Ascending aorta (tissue), 2 donors: Measurements from ENCODE around the gene NSUN6. TPM values are rescaled to one million over a fixed set of nuclear protein-coding genes. Genes with fewer than 3 reads are reported as not detected.

Experiments
- DNase-seq, 2 donors: peaks; one replicate each; pipeline ENCODE4 v3.0.0-alpha.2; 2019; ENCODE audit warnings: low spot score in 2 of 2
- H3K27ac ChIP-seq, 2 donors: fragments of 200-600 bp; sonication (generic); one replicate each; pipeline ENCODE4 v1.5.1; 2016 to 2017; ENCODE audit warnings: mild to moderate bottlenecking in 1 of 2
- H3K27me3 ChIP-seq: fragments of 200-600 bp; sonication (generic); one replicate; pipeline ENCODE4 v1.5.1; 2017
- H3K36me3 ChIP-seq, 2 donors: fragments of 200-600 bp; sonication (generic); one replicate each; pipeline ENCODE4 v1.5.1; 2016
- H3K4me1 ChIP-seq, 2 donors: fragments of 200-600 bp; sonication (generic); one replicate each; pipeline ENCODE4 v1.5.1; 2016 to 2017; ENCODE audit warnings: mild to moderate bottlenecking in 1 of 2
- H3K4me3 ChIP-seq, 2 donors: fragments of 200-600 bp; sonication (generic); one replicate each; pipeline ENCODE4 v1.5.1; 2016 to 2017; ENCODE audit warnings: mild to moderate bottlenecking in 1 of 2
- H3K9me3 ChIP-seq, 2 donors: fragments of 200-600 bp; sonication (generic); one replicate each; pipeline ENCODE4 v1.5.1; 2016
- intact Hi-C: fragments of 100-400 bp; cut with DNase I; formaldehyde crosslinking; loops from one replicate; pipeline ENCODE4 v1.15.1; 2023
- total RNA-seq: library from RNA; depleted of rRNA; stranded (reverse); fragments of >200 nt; gene quantifications from one replicate; pipeline ENCODE4 v1.1.0, GENCODE V29; 2016
- TF ChIP-seq, protein P1 (sequence below), 3 experiments: fragments of 200-600 bp in 2 of 3; fragments of 450-650 bp in 1 of 3; sonication (generic) in 2 of 3; IDR thresholded peaks; one replicate each; pipeline ENCODE4 v1.5.1; 2016 to 2019; ENCODE audit warnings: antibody characterized with exemption in 3 of 3, mild to moderate bottlenecking in 1 of 3, moderate library complexity in 1 of 3

Gene NSUN6
- total RNA-seq, 1 donor from 2014 or later: 5.4 TPM

DNA sequence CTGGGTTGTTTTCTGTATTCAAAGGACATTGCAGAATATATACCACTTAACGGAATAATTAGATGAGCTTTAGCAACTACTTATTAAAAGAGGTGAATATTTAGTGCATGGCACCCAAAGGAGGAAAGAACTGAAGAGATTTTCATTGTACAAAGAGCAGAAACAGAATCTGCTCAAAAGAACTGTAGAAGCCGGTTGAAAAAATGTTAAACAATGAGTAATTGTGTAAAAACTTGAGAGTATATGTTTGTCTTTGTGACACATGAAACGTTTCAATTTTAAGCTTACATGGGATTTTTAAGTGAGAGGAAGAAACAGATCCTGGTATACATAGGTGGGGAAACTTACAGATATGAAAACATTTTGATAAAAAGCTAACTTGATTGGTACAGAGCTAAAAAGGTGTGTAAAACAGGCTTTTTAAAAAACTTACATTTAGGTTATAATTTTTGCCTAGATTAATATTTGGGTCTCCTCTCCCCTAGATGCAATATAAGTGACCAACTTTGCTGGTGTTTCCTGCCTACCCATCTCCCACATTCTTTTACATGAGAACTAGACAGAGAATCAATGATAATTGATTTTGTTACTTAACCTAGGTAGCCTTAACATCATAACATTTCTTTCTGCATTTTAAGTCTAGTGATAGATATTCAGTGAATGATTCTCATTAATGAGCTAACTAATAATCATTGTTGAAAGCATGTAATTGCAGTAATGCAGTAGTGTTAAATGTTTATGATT lies 14.6 kb upstream of the NSUN6 start:
- Histone ChIP-seq H3K27me3 (no peaks in the 10 kb centered on the region), H3K9me3 (no peaks in the 10 kb centered on the region), H3K27ac (no peak overlapping the region), H3K36me3 (peaks cover 10 to 29% of the 10 kb centered on the region in 2 donors), H3K4me3 (no peak overlapping the region), H3K4me1 (peaks cover 2 to 11% of the 10 kb centered on the region in 2 donors)
- intact Hi-C loops: no loop called here
- TF ChIP-seq, protein P1, sequence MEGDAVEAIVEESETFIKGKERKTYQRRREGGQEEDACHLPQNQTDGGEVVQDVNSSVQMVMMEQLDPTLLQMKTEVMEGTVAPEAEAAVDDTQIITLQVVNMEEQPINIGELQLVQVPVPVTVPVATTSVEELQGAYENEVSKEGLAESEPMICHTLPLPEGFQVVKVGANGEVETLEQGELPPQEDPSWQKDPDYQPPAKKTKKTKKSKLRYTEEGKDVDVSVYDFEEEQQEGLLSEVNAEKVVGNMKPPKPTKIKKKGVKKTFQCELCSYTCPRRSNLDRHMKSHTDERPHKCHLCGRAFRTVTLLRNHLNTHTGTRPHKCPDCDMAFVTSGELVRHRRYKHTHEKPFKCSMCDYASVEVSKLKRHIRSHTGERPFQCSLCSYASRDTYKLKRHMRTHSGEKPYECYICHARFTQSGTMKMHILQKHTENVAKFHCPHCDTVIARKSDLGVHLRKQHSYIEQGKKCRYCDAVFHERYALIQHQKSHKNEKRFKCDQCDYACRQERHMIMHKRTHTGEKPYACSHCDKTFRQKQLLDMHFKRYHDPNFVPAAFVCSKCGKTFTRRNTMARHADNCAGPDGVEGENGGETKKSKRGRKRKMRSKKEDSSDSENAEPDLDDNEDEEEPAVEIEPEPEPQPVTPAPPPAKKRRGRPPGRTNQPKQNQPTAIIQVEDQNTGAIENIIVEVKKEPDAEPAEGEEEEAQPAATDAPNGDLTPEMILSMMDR (IDR thresholded peaks at IDR 0.05): no peak
- no peak for DNase-seq

DNA sequence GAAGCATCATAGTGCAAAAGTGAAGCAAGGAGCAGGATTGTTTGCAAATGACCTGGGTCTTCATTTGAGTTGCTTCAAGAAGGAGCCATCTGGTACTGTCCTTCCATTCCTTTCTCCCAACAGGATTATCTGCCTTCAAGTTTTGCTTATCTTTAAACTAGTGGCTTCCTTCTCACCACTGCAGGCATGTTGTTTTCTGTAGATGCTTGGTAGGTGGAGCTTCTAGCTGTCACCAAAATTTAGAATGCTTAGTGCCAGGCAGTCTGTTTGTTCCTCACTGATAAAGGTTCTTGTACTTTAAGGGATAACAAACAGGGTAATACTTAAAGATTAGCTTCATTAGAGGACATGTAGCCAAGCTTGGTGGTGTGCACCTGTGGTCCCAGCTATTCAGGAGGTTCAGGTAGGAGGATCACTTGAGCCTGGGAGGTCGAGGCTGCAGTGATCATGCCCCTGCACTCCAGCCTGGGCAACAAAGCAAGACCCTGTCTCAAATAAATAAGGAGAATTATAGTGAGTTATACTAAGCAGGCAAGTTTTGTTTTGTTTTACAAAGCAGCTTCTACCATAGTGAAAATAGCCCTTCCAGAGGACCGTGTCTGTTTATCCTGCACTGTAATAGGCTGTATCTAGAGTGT lies 13.6 kb upstream of the NSUN6 start:
- H3K27ac ChIP-seq: no peak overlapping the region
- TF ChIP-seq, protein P1 (IDR thresholded peaks at IDR 0.05): no peak
- peaks cover 5 to 18% of the 10 kb centered on the region in 2 donors for H3K4me1 ChIP-seq
- no peaks in the 10 kb centered on the region for H3K9me3 ChIP-seq
- H3K27me3 ChIP-seq: no peaks in the 10 kb centered on the region
- peaks cover 6 to 18% of the 10 kb centered on the region in 2 donors for H3K36me3 ChIP-seq
- DNase-seq: no peak
- intact Hi-C loops: no loop called here
- H3K4me3 ChIP-seq: no peak overlapping the region

DNA sequence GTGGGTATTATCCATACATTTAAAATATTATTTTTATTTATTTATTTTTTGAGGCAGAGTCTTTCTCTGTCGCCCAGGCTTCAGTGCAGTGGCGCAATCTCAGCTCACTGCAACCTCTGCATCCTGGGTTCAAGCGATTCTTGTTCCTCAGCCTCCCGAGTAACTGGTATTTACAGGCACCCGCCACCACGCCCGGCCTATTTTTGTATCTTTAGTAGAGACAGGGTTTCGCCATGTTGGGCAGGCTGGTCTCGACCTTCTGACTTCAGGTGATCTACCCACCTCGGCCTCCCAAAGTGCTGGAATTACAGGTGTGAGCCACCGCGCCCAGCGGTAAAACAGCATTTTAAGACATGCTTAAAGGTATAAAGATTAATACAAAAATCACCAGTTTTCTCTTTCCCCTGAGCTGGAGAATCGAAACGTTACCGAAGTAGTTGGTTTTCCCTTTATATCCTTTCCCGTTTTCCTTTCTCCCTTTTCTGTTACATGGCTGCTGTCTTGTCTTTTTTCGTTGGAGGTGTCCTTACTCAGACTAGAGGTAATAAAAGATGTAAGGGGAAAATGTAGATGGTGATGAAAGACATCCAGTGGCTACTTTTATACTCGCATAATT lies 9.5 kb upstream of the NSUN6 start:
- H3K27me3 ChIP-seq: no peaks in the 10 kb centered on the region
- no peaks in the 10 kb centered on the region for H3K9me3 ChIP-seq
- TF ChIP-seq, protein P1 (IDR thresholded peaks at IDR 0.05): no peak
- DNase-seq: no peak
- peaks cover 0 to 4% of the 10 kb centered on the region in 2 donors for H3K36me3 ChIP-seq
- peak overlapping the region; percentile 87 to 99 for H3K4me3 ChIP-seq
- H3K27ac ChIP-seq: peak overlapping the region; percentile 20 to 98
- H3K4me1 ChIP-seq: peaks cover 8 to 19% of the 10 kb centered on the region in 2 donors
- intact Hi-C loops: no loop called here

DNA sequence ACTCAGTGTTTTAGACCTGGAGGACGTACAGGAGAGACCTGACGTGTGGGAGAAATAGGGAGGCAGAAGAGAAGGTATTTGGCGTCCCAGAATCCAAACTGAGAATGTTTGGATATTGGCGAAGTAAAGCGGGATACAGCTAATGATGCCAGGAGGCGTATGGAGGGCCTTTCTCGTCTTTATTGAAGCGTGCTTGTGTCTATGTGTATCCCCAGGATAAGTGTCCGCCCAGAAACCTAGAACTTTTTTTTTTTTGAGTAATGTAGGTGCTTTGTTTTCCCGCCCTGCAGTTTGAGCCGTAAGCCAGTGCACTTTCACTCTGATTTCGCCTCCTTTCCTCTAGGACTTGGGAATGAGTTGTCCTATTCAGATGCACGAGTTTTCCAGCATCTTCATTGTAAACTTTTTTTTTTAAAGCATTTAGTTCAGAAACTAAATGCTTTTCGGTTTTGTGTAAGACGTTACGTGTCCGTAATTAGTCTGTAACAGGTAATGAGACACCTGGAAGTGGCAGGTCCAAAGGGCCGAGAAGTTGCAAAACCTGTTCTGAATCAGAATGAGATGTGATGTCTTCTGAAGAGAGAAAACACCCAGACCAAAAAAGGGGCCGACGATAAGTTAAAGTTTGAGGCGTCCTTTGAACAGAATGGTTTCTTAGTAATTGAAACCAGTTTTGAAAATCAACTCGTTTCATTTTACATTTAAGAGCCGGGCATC lies 8.6 kb upstream of the NSUN6 start:
- H3K4me3 ChIP-seq: peak overlapping the region; percentile 87 to 99
- no peaks in the 10 kb centered on the region for H3K27me3 ChIP-seq
- H3K36me3 ChIP-seq: peaks cover 0 to 4% of the 10 kb centered on the region in 2 donors
- intact Hi-C loops: loop anchor here (1.0 to 10.0 kb wide), 3 partner anchors 9 to 1845 kb away; partner anchors contain the start of genes NSUN6 and RSU1
- H3K4me1 ChIP-seq: peaks cover 8 to 19% of the 10 kb centered on the region in 2 donors
- TF ChIP-seq, protein P1 (IDR thresholded peaks at IDR 0.05): no peak
- peak overlapping the region; percentile 98 for H3K27ac ChIP-seq
- DNase-seq: no peak
- no peaks in the 10 kb centered on the region for H3K9me3 ChIP-seq

DNA sequence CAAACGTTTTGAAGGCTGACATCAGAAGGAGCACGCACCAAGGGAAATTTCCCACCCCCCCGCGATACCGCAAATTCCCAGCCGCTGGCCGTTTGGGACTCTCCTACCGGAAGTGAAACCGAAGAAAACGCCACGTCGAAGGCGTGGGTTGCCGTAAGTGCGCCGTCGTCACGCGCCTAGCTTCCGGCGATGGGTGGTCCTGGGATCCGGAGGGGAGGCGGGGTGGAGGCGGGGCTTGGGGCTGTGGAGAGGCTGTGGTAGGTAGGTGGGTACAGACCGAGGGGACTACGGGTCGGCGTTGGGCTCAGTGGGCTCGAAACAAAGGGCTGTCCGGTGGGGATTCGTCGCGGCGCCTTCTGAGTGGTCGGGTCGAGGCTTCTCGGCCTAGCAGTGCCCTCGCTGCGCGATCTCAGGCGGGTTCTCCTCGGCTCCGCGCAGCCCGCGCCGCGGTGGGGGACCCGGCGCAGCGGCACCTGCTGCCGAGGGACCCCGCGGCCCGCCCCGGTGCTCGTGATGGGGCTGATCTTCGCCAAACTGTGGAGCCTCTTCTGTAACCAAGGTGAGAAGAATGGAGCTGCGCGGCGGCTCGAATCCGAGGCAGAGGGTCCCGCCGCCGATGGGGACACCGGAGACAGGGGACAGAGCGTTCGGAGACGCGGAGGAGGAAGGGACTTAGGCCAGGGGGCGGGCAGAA lies 7.9 kb upstream of the NSUN6 start, which contains the start of gene ARL5B:
TSS of gene ARL5B (plus strand) at position 307 of the 694 bp plus-strand sequence. CDS start at position 514, 207 bp downstream.
- DNase-seq: peak; percentile 94 to 99
- Histone ChIP-seq H3K9me3 (no peaks in the 10 kb centered on the region), H3K36me3 (no peaks in the 10 kb centered on the region), H3K27me3 (no peaks in the 10 kb centered on the region), H3K4me3 (peak within 1 kb of the TSS; percentile 87 to 99), H3K4me1 (peaks cover 8 to 19% of the 10 kb centered on the region in 2 donors), H3K27ac (peak within 1 kb of the TSS; percentile 98)
- TF ChIP-seq, protein P1 (IDR thresholded peaks at IDR 0.05): peak in 1 of 3 experiments; percentile 10
- intact Hi-C loops: loop anchor here (1.0 to 10.0 kb wide), 3 partner anchors 8 to 1844 kb away; partner anchors contain the start of genes NSUN6 and RSU1
